ENCODE results near the gene ZFAND2A. TPM values are rescaled to one million over a fixed set of nuclear protein-coding genes. Genes with fewer than 3 reads are reported as not detected.
A peak's percentile ranks its signal among the peaks of the same experiment; 100 is the strongest.

Gene ZFAND2A
- total RNA-seq, 1 experiment from 2014 or later = 40.7 TPM

GRCh38 chr7:1193593-1194424 is 33.8 kb upstream of the ZFAND2A start:
- no peaks in the 10 kb centered on the region for H3K9me3 Mint-ChIP-seq (ENCODE audit: unreplicated experiment)
- H3K4me1 Mint-ChIP-seq (ENCODE audit: insufficient read depth, unreplicated experiment) = no peaks in the 10 kb centered on the region
- DNase-seq (ENCODE audit: unreplicated experiment) = peak; percentile 67
- H3K36me3 Mint-ChIP-seq (ENCODE audit: insufficient read depth, unreplicated experiment) = no peaks in the 10 kb centered on the region
- no peak overlapping the region for H3K4me3 Mint-ChIP-seq (ENCODE audit: unreplicated experiment)
- POLR2A ChIA-PET = interaction anchor here (0.7 kb wide), 1 partner anchor 373 kb away, joined by 3 read pairs; no protein-coding TSS in a partner anchor
- BruUV-seq (replicated peaks) = no TSS peak
- TF ChIP-seq, protein P1, sequence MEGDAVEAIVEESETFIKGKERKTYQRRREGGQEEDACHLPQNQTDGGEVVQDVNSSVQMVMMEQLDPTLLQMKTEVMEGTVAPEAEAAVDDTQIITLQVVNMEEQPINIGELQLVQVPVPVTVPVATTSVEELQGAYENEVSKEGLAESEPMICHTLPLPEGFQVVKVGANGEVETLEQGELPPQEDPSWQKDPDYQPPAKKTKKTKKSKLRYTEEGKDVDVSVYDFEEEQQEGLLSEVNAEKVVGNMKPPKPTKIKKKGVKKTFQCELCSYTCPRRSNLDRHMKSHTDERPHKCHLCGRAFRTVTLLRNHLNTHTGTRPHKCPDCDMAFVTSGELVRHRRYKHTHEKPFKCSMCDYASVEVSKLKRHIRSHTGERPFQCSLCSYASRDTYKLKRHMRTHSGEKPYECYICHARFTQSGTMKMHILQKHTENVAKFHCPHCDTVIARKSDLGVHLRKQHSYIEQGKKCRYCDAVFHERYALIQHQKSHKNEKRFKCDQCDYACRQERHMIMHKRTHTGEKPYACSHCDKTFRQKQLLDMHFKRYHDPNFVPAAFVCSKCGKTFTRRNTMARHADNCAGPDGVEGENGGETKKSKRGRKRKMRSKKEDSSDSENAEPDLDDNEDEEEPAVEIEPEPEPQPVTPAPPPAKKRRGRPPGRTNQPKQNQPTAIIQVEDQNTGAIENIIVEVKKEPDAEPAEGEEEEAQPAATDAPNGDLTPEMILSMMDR (IDR thresholded peaks at IDR 0.05; ENCODE audit: unreplicated experiment) = peak; percentile 78
- CTCF ChIA-PET = interaction anchor here (0.5 to 4.2 kb wide), 23 partner anchors 8 to 1147 kb away, joined by 3 to 35 read pairs (median 3); no protein-coding TSS in a partner anchor
- intact Hi-C loops (cut with micrococcal nuclease) = loop anchor here (1.0 to 5.0 kb wide), 3 partner anchors 218 to 278 kb away; no protein-coding TSS in a partner anchor
- no peak overlapping the region for H3K27ac Mint-ChIP-seq (ENCODE audit: low read depth, unreplicated experiment)
- peaks cover 17% of the 10 kb centered on the region for H3K27me3 Mint-ChIP-seq (ENCODE audit: insufficient read depth, unreplicated experiment)

GRCh38 chr7:1192171-1192676 is 32.2 kb upstream of the ZFAND2A start:
- no peaks in the 10 kb centered on the region for H3K36me3 Mint-ChIP-seq (ENCODE audit: insufficient read depth, unreplicated experiment)
- no peaks in the 10 kb centered on the region for H3K4me1 Mint-ChIP-seq (ENCODE audit: insufficient read depth, unreplicated experiment)
- intact Hi-C loops (cut with micrococcal nuclease) = loop anchor here (5.0 kb wide), 1 partner anchor 280 kb away; no protein-coding TSS in a partner anchor
- no peak overlapping the region for H3K4me3 Mint-ChIP-seq (ENCODE audit: unreplicated experiment)
- ChIA-PET CTCF (interaction anchor here (0.6 to 4.2 kb wide), 7 partner anchors 9 to 1090 kb away, joined by 4 to 35 read pairs (median 6); no protein-coding TSS in a partner anchor), POLR2A (interaction anchor here (0.6 to 0.9 kb wide), 3 partner anchors 93 to 311 kb away, joined by 3 read pairs; no protein-coding TSS in a partner anchor)
- BruUV-seq (replicated peaks) = no TSS peak
- H3K9me3 Mint-ChIP-seq (ENCODE audit: unreplicated experiment) = no peaks in the 10 kb centered on the region
- no peak overlapping the region for H3K27ac Mint-ChIP-seq (ENCODE audit: low read depth, unreplicated experiment)
- H3K27me3 Mint-ChIP-seq (ENCODE audit: insufficient read depth, unreplicated experiment) = peaks cover 31% of the 10 kb centered on the region
- TF ChIP-seq, protein P1 (IDR thresholded peaks at IDR 0.05; ENCODE audit: unreplicated experiment) = no peak
- DNase-seq (ENCODE audit: unreplicated experiment) = peak; percentile 63

GRCh38 chr7:1189986-1190772 is 30.2 kb upstream of the ZFAND2A start:
- Mint-ChIP-seq H3K4me1 (ENCODE audit: insufficient read depth, unreplicated experiment) (no peaks in the 10 kb centered on the region), H3K4me3 (ENCODE audit: unreplicated experiment) (no peak overlapping the region), H3K9me3 (ENCODE audit: unreplicated experiment) (no peaks in the 10 kb centered on the region), H3K27me3 (ENCODE audit: insufficient read depth, unreplicated experiment) (peaks cover 52% of the 10 kb centered on the region), H3K36me3 (ENCODE audit: insufficient read depth, unreplicated experiment) (no peaks in the 10 kb centered on the region), H3K27ac (ENCODE audit: low read depth, unreplicated experiment) (no peak overlapping the region)
- DNase-seq (ENCODE audit: unreplicated experiment) = no peak
- BruUV-seq (replicated peaks) = no TSS peak
- CTCF ChIA-PET = interaction anchor here (0.6 to 1.1 kb wide), 2 partner anchors 15 to 208 kb away, joined by 3 read pairs; no protein-coding TSS in a partner anchor
- TF ChIP-seq, protein P1 (IDR thresholded peaks at IDR 0.05; ENCODE audit: unreplicated experiment) = no peak
- intact Hi-C loops (cut with micrococcal nuclease) = loop anchor here (5.0 kb wide), 1 partner anchor 282 kb away; no protein-coding TSS in a partner anchor
- POLR2A ChIA-PET = interaction anchor here (0.7 kb wide), 1 partner anchor 276 kb away, joined by 3 read pairs; no protein-coding TSS in a partner anchor
